Tibial nerve (tissue), 4 donors: ENCODE results near the gene PTGDS.

ENCODE experiments used
- CTCF ChIP-seq, 5 experiments: fragments of 200-600 bp in 3 of 5; fragments of 450-650 bp in 2 of 5; sonication (generic) in 3 of 5; IDR thresholded peaks; one replicate each; pipeline ENCODE4 v1.5.1; 2016 to 2019; ENCODE audit warnings: antibody characterized with exemption in 5 of 5, mild to moderate bottlenecking in 3 of 5, moderate library complexity in 2 of 5
- EP300 ChIP-seq, 2 donors: sonication (generic); formaldehyde crosslinking; IDR thresholded peaks; one replicate each; pipeline ENCODE4 v1.6.1; 2017; ENCODE audit warnings: antibody characterized with exemption in 2 of 2, mild to moderate bottlenecking in 1 of 2
- POLR2A ChIP-seq, 2 donors: fragments of 450-650 bp; IDR thresholded peaks; one replicate each; pipeline ENCODE4 v1.6.1; 2017; ENCODE audit warnings: antibody characterized with exemption in 2 of 2, mild to moderate bottlenecking in 2 of 2, moderate library complexity in 2 of 2

- peak; percentile 99 to 100 (median 99) for TF ChIP-seq CTCF (IDR thresholded peaks at IDR 0.05)
- peak; percentile 69 to 71 for TF ChIP-seq EP300 (IDR thresholded peaks at IDR 0.05)
- peak in 1 of 2 donors; percentile 76 for TF ChIP-seq POLR2A (IDR thresholded peaks at IDR 0.05)
Observed at GRCh38 chr9:136944519-136945332, 32.6 kb upstream of the PTGDS start, which contains the start of the genes C8G and FBXW5.
